ENCODE measurements around the gene DPYD.

The DPYD gene

GRCh38 chr1:97728436-97728835 is 192.4 kb downstream of the DPYD start:
- Histone ChIP-seq H3K79me2 (ENCODE audit: insufficient read depth, low read depth) (no peaks in the 10 kb centered on the region), H3K4me1 (ENCODE audit: low read depth, poor library complexity, severe bottlenecking) (no peaks in the 10 kb centered on the region), H3K27me3 (ENCODE audit: insufficient read depth, low read depth) (no peaks in the 10 kb centered on the region), H3K27ac (no peak overlapping the region), H3K4me3 (IDR thresholded peaks at IDR 0.05; ENCODE audit: insufficient read depth, low read depth, low read length) (no peak overlapping the region), H3K36me3 (ENCODE audit: insufficient read depth) (no peaks in the 10 kb centered on the region), H2AFZ (ENCODE audit: low read depth) (no peak overlapping the region), H4K20me1 (ENCODE audit: insufficient read depth) (no peaks in the 10 kb centered on the region), H3K4me2 (no peak overlapping the region), H3K9ac (no peak overlapping the region)
- no peak for TF ChIP-seq CTCF (conservative IDR thresholded peaks at IDR 0.05; ENCODE audit: low read depth, low read length)

GRCh38 chr1:97727029-97727428 is 193.8 kb downstream of the DPYD start:
- H3K79me2 ChIP-seq (ENCODE audit: insufficient read depth, low read depth) = no peaks in the 10 kb centered on the region
- no peak overlapping the region for H3K9ac ChIP-seq
- H3K27ac ChIP-seq = no peak overlapping the region
- no peak overlapping the region for H3K4me2 ChIP-seq
- TF ChIP-seq CTCF (conservative IDR thresholded peaks at IDR 0.05; ENCODE audit: low read depth, low read length) = no peak
- no peaks in the 10 kb centered on the region for H3K4me1 ChIP-seq (ENCODE audit: low read depth, poor library complexity, severe bottlenecking)
- H3K27me3 ChIP-seq (ENCODE audit: insufficient read depth, low read depth) = no peaks in the 10 kb centered on the region
- no peak overlapping the region for H2AFZ ChIP-seq (ENCODE audit: low read depth)
- no peaks in the 10 kb centered on the region for H3K36me3 ChIP-seq (ENCODE audit: insufficient read depth)
- H3K4me3 ChIP-seq (IDR thresholded peaks at IDR 0.05; ENCODE audit: insufficient read depth, low read depth, low read length) = no peak overlapping the region
- no peaks in the 10 kb centered on the region for H4K20me1 ChIP-seq (ENCODE audit: insufficient read depth)

- no peaks in the 10 kb centered on the region for H3K4me1 ChIP-seq (ENCODE audit: low read depth, poor library complexity, severe bottlenecking)
- H4K20me1 ChIP-seq (ENCODE audit: insufficient read depth) = no peaks in the 10 kb centered on the region
- no peak overlapping the region for H3K27ac ChIP-seq
- no peak overlapping the region for H3K9ac ChIP-seq
- no peaks in the 10 kb centered on the region for H3K36me3 ChIP-seq (ENCODE audit: insufficient read depth)
- H2AFZ ChIP-seq (ENCODE audit: low read depth) = no peak overlapping the region
- H3K79me2 ChIP-seq (ENCODE audit: insufficient read depth, low read depth) = no peaks in the 10 kb centered on the region
- TF ChIP-seq CTCF (conservative IDR thresholded peaks at IDR 0.05; ENCODE audit: low read depth, low read length) = no peak
- no peak overlapping the region for H3K4me2 ChIP-seq
- H3K4me3 ChIP-seq (IDR thresholded peaks at IDR 0.05; ENCODE audit: insufficient read depth, low read depth, low read length) = no peak overlapping the region
- H3K27me3 ChIP-seq (ENCODE audit: insufficient read depth, low read depth) = no peaks in the 10 kb centered on the region
Observed at GRCh38 chr1:97726386-97726785, 194.4 kb downstream of the DPYD start.

DNA sequence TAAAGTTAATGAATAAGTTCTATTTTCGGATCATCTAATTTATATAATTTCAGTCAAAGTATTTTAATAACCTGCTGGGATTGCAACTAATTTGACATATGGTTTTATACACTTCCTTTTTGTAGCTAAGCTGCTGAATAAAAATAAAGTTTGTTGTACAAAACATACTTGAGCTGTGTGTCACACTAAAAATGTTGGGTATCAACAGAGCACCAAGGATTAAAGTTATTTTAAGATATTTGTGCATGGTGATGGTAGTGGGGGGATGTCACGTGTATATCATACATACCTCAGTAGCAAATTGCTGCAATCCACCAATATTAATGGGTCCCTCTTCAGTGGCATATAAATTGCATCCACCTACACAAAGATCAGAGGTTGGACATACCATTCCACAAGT is 199.6 kb downstream of the DPYD start:
- Histone ChIP-seq H3K4me1 (ENCODE audit: low read depth, poor library complexity, severe bottlenecking) (no peaks in the 10 kb centered on the region), H2AFZ (ENCODE audit: low read depth) (no peak overlapping the region), H3K9ac (no peak overlapping the region), H3K79me2 (ENCODE audit: insufficient read depth, low read depth) (no peaks in the 10 kb centered on the region), H3K27ac (no peak overlapping the region), H3K4me2 (no peak overlapping the region), H4K20me1 (ENCODE audit: insufficient read depth) (no peaks in the 10 kb centered on the region), H3K27me3 (ENCODE audit: insufficient read depth, low read depth) (no peaks in the 10 kb centered on the region), H3K36me3 (ENCODE audit: insufficient read depth) (no peaks in the 10 kb centered on the region), H3K4me3 (IDR thresholded peaks at IDR 0.05; ENCODE audit: insufficient read depth, low read depth, low read length) (no peak overlapping the region)
- no peak for TF ChIP-seq CTCF (conservative IDR thresholded peaks at IDR 0.05; ENCODE audit: low read depth, low read length)

DNA sequence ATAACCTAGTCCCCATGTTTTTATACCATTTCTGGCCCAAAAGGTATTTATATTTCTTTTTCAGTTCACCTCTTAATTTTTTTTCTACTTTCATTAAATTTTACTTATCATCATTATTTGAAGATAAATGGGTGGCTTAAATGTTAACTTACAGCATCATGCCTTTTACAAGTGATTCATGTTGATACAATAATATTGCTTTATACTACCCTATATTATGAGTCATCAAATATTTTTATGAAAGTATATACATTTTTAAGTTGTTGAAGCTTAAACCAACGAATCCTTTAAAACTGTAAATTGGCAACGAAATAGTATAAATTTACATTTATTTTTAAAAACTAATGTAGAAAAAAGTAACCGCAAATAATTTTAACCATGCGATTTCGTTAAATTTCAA is 207.9 kb downstream of the DPYD start:
- Histone ChIP-seq H3K27ac (no peak overlapping the region), H3K27me3 (ENCODE audit: insufficient read depth, low read depth) (no peaks in the 10 kb centered on the region), H3K79me2 (ENCODE audit: insufficient read depth, low read depth) (no peaks in the 10 kb centered on the region), H3K4me1 (ENCODE audit: low read depth, poor library complexity, severe bottlenecking) (no peaks in the 10 kb centered on the region), H2AFZ (ENCODE audit: low read depth) (no peak overlapping the region), H4K20me1 (ENCODE audit: insufficient read depth) (no peaks in the 10 kb centered on the region), H3K4me2 (no peak overlapping the region), H3K9ac (no peak overlapping the region), H3K4me3 (IDR thresholded peaks at IDR 0.05; ENCODE audit: insufficient read depth, low read depth, low read length) (no peak overlapping the region), H3K36me3 (ENCODE audit: insufficient read depth) (no peaks in the 10 kb centered on the region)
- no peak for TF ChIP-seq CTCF (conservative IDR thresholded peaks at IDR 0.05; ENCODE audit: low read depth, low read length)
